Fibroblast of villous mesenchyme (primary cell): ENCODE results near the gene HOMER3. TPM values are rescaled to one million over a fixed set of nuclear protein-coding genes. Genes with fewer than 3 reads are reported as not detected.

Experiments
- DNase-seq: peaks from one replicate; pipeline ENCODE4 v3.0.0-alpha.2; 2010; ENCODE audit warnings: low read depth
- H3K4me3 ChIP-seq: 2 replicates; pipeline ENCODE4 v1.5.1; 2011; ENCODE audit warnings: low read depth, mild to moderate bottlenecking, low read length
- total RNA-seq: library from RNA; depleted of rRNA; stranded (reverse); fragments of >200 nt; gene quantifications from 2 replicates; pipeline ENCODE4 v1.2.3, GENCODE V29; 2012
- TF ChIP-seq, protein P1 (sequence below): IDR thresholded peaks from 2 replicates; pipeline ENCODE4 v1.5.1; 2012; ENCODE audit warnings: low read depth, mild to moderate bottlenecking, low read length; ENCODE audit not compliant: insufficient read depth

The HOMER3 gene
- total RNA-seq, 1 donor, result 58.3 TPM

DNA sequence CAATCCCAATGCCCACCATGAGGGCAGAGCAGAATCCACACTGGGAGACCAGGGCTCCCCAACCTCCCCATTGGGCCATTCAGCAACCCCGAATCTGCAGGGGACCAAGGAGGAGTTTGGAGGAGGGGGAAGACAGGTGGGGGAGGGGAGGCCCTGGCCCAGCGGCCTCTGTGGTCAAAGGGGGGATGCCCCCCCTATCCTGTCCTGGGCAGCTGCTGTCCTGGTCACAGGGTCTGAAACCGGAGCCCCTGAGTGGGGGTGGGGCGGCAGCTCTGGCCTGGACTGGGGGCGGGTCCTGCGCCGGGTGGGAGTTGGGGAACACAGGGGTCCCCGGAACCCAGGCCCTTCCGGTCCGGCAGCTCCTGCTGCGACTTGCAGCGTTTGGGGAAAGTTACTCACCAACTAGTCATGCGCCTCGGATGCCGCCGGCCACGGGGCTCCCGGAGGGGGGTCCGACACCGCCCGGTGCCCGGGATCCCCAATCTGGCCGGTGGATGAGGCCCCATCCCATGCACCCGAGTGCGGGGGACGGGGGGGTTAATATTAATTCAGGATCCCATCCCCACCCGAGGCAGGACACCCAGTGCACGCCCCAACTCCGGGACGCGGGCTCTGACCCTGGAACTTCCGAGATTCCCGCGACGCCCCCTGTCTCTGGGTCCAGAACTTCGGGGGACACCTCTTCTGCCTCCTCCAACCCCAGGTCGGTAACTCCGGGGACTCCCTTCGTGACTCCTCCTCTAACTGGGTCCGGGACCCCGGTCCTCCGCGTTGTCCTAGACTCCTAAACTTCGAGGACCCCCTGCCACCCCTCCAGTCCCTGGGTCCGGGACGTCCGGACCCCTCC lies 872 bp downstream of the HOMER3 start:
- DNase-seq, result peak; percentile 62
- TF ChIP-seq, protein P1, sequence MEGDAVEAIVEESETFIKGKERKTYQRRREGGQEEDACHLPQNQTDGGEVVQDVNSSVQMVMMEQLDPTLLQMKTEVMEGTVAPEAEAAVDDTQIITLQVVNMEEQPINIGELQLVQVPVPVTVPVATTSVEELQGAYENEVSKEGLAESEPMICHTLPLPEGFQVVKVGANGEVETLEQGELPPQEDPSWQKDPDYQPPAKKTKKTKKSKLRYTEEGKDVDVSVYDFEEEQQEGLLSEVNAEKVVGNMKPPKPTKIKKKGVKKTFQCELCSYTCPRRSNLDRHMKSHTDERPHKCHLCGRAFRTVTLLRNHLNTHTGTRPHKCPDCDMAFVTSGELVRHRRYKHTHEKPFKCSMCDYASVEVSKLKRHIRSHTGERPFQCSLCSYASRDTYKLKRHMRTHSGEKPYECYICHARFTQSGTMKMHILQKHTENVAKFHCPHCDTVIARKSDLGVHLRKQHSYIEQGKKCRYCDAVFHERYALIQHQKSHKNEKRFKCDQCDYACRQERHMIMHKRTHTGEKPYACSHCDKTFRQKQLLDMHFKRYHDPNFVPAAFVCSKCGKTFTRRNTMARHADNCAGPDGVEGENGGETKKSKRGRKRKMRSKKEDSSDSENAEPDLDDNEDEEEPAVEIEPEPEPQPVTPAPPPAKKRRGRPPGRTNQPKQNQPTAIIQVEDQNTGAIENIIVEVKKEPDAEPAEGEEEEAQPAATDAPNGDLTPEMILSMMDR, result no peak

DNA sequence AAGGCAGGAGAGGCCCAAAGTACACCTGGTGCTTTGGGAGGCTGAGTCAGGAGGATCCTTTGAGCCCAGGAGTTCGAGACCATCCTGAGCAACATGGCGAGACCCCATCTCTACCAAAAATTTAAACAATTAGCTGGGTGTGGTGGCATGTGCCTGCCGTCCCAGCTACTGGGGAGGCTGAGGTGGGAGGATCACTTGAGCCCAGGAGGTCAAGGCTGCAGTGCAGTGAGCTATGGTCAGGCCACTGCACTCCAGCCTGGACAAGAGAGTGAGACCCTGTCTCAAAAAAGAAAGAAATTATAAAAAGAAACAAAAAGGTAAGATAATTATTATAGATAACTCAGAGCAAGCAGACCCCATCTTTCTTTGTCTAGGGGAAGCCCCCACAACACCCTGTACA lies 1.9 kb downstream of the HOMER3 start:
- H3K4me3 ChIP-seq, result peak overlapping the region; percentile 92
- DNase-seq, result no peak
- TF ChIP-seq, protein P1, result no peak

More for the DNA sequence above, 872 bp downstream of the HOMER3 start:
- peak overlapping the region; percentile 92 for H3K4me3 ChIP-seq

DNA sequence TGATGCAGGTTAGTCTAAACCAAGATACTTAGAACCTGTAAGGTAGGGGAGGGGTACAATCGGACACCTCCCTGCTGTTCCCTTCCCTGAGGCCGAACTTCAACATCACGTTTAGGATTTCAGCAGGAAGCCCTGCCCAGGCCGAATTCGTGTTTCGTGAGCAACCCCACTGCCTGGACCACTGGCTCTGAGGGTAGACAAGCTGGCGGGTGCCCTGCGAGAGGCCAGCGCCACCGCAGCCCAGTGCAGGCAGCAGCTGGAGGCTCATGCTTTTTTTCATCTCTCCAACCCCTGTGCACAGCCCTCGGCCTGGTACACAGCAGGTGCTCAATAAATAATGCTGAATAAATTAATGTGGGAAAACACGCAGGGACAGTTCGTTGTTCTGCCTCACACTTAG lies 7.7 kb downstream of the HOMER3 start:
- TF ChIP-seq, protein P1, result no peak
- no peak overlapping the region for H3K4me3 ChIP-seq
- DNase-seq, result no peak

GRCh38 chr19:18932216-18932841 lies 8.7 kb downstream of the HOMER3 start:
- TF ChIP-seq, protein P1, result no peak
- peak; percentile 56 for DNase-seq
- peak overlapping the region; percentile 15 for H3K4me3 ChIP-seq

GRCh38 chr19:18931316-18932162 lies 9.5 kb downstream of the HOMER3 start:
- no peak overlapping the region for H3K4me3 ChIP-seq
- TF ChIP-seq, protein P1, result no peak
- no peak for DNase-seq

DNA sequence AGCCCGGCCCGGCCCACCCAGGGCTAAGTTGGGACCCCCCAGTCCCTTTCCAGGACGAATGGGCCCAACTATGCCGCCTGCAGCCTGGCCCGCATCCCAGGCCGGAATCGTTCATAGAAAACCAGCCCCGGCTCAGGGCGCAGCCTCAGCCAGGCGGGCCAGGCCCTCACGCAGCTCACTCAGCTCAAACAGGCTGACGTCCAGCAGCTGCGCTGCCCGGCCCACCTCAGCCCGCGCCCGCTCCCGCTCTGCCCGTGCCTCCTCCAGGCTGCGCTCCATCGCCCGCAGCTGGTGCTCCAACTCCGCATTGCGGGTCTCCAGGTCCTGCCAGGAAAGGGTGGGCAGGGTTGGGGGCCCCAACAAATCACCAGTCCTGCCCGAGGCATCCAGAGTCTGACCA lies 11.7 kb downstream of the HOMER3 start:
- DNase-seq, result no peak

More for the DNA sequence above, 11.7 kb downstream of the HOMER3 start:
- H3K4me3 ChIP-seq, result no peak overlapping the region
- TF ChIP-seq, protein P1, result no peak
